ENCODE data around the gene AHNAK2.

DNA sequence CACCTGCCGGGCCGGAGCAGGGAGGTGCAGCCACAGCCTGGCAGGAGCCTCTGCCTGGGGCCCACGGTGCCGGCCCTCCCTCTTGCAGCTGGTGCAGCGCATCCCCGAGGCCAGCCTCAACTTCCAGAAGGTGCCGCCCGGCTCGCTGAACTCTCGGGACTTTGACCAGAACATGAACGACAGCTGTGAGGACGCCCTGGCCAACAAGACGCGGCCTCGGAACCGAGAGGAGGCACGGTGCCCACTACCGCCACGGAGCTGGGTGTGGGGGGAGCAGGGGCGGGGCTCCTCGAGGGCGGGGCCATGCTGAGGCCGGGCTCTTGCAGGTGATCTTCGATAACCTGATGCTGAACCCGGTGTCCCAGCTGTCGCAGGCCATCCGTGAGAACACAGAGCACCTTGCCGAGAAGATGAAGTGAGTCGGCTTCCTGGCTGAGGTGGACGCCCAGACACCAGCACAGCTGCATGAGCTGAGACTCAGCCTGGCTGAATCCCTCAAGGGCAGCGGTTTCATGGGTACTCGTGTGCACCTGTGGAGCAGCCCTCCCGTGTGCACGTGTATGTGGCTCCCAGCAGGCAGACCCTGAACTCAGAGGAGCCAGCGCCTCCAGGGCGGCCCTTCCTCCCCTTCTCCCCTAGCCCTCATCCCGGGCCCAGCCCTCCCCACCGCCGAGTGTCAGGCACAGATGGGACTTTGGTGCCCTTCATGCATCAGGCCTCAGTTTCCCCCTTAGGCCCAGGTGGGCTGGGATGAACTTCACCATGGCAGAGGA, 84.6 kb downstream of the AHNAK2 start:
- TF ChIP-seq GABPA (IDR thresholded peaks at IDR 0.05; ENCODE audit: low read depth) (no peak), POLR2AphosphoS5 (IDR thresholded peaks at IDR 0.05; ENCODE audit: low read depth) (no peak), REST (IDR thresholded peaks at IDR 0.05; ENCODE audit: insufficient replicate concordance, low read depth) (no peak)
- TF ChIP-seq, protein P1, sequence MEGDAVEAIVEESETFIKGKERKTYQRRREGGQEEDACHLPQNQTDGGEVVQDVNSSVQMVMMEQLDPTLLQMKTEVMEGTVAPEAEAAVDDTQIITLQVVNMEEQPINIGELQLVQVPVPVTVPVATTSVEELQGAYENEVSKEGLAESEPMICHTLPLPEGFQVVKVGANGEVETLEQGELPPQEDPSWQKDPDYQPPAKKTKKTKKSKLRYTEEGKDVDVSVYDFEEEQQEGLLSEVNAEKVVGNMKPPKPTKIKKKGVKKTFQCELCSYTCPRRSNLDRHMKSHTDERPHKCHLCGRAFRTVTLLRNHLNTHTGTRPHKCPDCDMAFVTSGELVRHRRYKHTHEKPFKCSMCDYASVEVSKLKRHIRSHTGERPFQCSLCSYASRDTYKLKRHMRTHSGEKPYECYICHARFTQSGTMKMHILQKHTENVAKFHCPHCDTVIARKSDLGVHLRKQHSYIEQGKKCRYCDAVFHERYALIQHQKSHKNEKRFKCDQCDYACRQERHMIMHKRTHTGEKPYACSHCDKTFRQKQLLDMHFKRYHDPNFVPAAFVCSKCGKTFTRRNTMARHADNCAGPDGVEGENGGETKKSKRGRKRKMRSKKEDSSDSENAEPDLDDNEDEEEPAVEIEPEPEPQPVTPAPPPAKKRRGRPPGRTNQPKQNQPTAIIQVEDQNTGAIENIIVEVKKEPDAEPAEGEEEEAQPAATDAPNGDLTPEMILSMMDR (IDR thresholded peaks at IDR 0.05; ENCODE audit: insufficient read depth, low read length): no peak

Measured in HL-60 (cell line).